NCI-H748 (cell line): ENCODE measurements around the gene ADTRP.

Experiments used
- DNase-seq: peaks from one replicate; lab custom pipeline; 2025; ENCODE audit not compliant: unreplicated experiment; lab: John Stamatoyannopoulos, UW

The ADTRP gene, protein sequence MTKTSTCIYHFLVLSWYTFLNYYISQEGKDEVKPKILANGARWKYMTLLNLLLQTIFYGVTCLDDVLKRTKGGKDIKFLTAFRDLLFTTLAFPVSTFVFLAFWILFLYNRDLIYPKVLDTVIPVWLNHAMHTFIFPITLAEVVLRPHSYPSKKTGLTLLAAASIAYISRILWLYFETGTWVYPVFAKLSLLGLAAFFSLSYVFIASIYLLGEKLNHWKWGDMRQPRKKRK

DNA sequence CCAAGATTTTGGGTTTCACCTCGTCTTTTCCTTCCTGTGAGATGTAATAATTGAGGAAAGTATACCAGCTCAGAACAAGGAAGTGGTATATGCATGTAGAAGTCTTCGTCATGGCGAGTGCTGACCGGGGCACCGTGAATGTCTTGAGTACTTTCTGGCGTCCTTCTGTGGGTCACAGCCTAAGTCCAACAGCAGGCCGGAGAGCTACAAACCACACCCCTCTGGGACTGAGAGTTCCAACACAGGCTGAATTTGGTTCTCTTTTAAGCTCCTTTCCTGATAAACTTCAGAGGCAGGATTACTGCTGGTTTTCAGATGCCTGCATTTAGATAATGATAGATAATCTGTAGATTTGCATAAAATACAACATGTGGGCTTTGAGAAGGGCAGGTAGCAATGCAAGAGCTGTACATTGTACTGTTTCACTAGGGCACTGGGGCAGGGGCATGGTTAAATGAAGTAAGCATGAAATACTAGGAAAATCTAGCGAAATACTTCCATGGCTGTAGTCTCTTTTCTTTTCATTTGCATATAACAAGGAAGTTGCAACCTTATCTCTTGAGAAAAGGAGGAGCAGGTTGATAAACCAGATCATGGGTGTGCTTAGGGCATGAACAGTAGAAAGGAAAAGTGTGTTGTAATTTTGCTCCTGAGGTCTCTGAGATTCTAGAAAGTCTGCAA, at the start of gene ADTRP:
Gene ADTRP, minus strand, starts transcription at position 156 of the 681 bp plus-strand sequence. Its CDS starts 44 bp downstream, at position 112.
- DNase-seq: no peak

DNA sequence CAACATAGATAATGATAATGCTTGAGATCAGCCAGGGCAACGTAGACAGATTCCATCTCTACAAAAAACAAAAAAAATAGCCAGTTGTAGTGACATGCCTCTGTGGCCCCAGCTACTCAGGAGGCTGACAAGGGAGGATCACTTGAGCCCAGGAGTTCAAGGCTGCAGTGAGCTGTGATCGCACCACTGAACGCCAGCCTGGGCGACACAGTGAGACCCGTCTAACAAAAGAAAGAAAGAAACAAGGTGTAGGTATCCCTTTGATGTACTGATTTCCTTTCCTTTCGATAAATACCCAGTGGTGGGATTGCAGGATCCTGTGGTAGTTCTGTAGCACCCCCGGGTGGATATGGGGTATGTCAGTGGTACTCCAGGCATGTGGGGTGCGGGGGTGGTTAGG, 48.2 kb upstream of the ADTRP start:
- no peak for DNase-seq

DNA sequence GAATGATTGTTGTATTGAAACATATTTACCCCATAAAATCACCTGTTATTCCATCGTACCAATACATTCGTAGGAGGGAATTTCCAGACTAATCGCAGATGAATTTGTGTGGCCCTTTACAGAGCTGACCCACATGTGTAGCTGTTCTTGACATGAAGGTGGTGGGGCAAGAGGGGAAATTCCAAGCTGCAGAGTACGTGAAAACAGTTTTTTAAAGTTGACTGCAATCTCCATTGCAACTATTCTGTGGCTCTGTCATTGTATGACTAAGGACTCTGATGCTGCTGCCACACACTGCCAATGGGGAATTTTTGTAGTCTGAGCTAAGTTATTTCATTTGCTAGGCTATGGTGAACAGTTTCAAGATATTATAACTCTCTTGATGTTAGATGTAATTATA, 46.4 kb upstream of the ADTRP start:
- DNase-seq: no peak

DNA sequence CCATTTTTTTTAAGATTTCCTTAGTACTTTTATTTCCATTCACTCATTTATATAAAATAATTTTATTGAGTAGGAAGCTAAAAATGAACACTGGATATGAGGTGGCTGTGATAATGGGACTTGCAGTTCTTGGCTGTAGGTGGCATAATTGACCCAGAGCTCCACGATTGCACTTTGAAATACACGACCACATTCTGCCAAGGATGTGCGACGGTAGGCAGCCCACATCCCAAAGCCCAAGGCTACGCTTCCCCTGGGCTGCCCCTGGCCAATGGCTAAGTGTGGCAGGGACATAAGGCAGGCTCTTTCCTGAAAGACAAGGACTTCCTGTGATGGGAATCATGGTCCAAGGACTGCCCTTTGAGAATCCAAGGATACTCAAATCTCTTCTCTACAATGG, 43.7 kb upstream of the ADTRP start:
- no peak for DNase-seq

DNA sequence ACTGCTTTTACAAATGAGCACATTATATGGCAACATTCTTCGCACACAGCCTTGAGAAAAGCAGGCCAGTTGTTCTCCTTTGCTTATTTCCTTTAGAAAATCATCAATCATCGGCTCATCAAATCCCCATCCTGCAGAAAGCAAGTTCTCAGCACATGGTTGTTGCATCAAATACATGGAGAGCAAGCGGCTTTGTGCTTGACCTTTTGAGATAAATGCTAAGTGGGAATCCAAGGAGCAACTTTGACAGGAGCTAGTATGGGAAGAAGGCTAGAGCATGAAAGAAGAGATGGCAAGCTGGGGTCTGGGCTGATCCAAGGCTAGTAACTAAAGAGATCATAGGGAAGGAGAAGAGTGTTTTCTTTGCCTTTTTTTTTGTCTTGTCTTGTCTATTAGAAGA, 43.2 kb upstream of the ADTRP start:
- DNase-seq: no peak

DNA sequence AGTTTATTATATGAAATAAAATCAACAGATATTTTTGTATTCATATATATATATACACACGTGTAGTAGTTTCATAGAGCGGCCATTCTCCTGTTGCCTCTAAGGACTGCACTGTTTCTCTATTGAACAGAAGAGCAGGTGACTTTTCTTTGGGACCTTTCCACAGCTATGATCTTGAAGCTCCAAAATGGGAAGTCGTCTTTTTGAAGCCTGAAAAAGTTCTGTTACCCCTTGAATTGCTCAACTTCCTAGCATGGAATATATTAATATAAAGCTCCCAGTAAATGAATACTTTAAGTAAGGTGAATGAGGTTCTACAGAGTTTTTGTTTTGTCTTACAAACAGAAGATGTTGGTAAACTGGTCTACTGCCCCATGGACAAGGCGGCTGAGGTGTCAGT, 42.2 kb upstream of the ADTRP start:
- no peak for DNase-seq

DNA sequence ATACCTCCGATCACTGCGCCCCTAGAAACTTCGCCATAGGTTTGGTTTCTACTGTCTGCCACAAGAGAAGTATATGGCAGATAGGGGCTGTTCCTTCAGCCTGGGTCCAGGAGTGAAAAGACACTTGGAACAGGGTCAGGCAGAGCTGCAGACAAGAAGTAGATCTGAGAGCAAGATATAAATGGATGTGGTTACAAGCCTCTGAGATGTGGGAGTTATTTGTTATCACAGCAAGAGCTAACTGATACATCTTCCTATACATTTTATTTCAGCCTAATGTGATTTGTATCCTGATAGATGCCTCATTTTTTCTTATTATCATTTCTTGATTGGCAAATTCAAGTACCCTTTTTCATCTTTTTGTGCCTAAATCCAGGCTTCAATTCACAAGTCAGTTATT, 40.9 kb upstream of the ADTRP start:
- DNase-seq: no peak

DNA sequence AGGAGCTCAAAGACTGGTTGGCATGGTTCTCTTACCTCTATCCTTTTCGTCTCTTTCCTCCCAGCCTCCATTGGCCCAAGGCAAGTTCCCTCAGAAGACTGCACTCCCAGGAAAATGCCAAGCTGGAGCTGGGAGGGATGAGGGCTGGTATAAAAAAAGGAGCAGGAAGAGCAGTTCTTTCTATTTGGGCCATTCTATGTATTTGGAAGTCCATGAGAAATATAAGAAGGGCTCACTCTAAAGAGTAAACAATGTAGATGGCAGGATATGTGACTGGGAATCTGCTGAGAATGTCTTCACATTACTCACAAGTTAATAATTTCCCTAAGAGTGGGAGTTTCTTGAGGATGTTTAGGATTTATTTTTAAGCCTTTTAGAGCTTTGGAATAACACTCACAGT, 36.6 kb upstream of the ADTRP start:
- no peak for DNase-seq

DNA sequence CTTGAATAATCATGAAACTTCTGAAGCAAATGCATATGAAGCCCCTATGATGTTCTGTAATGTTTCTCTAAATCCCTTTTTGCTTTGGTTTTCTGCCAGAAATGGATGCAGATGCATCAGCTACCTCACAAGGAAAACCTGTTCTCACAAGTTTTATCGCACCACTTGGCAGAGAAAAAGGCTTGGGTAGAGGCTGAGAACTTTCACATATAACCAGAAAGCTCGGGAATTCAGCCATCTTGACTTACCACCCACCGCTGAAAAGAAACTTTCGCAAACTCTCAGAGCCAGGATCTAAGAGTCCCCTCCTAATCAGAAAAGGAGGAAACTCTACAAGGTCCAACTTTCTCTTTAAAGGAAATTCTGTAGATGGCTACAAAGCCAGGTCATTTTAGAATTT, 36.2 kb upstream of the ADTRP start:
- no peak for DNase-seq

DNA sequence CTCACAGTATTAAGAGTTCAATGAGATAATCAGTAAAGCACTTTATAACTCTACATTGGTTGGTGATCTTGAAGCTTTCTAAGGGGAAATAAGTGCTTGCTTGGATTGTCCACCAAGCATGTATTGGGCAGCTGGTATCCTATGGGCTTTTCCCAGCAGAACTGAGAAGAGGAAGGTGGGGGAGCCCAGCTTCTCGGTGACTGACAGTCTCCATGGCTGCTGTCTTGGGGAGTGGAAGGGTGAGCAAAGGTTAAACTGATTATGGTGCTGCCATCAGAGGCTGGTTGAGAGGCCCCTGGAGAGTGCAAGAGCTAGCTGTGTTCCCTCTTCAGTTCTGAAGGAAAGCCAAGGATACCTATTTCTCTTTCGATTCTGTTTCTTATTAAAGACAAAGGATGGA, 35.5 kb upstream of the ADTRP start:
- no peak for DNase-seq

DNA sequence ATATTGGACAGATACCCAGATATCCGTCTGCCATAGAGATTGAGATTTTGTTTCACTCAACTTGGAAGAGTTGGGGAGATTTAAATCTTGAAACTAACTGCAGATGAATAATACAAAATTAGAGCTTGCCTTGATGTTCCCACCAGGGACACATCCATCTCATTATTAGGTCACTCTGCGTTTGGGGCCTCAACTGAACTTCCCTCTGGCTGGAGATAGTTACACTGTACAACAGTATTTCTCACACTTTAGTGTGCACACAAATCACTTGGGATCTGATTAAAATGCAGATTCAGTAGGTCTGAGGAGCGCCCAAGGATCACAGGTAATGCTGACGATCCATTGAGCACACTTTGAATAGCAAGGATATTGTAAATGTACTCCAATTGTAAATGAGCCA, 35.0 kb upstream of the ADTRP start:
- no peak for DNase-seq

DNA sequence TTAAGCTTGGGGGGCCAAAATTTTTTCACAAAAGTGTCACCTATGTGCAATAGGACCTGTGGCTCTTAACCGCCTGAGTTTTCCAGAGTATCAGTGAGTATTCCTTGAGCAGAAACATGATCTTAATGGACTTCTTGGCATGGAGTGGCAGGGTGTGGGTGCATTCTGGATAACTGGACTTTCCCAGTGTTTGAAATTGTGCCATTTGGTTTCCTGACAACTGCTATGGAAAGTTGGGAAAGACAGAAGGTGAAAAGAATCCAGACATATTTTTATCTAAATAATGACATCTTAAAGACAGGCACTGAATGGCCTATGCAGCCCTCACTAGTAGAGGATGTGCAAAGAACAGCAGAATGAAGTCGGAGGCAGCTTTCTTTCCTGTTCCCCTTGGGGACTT, 34.3 kb upstream of the ADTRP start:
- DNase-seq: no peak

DNA sequence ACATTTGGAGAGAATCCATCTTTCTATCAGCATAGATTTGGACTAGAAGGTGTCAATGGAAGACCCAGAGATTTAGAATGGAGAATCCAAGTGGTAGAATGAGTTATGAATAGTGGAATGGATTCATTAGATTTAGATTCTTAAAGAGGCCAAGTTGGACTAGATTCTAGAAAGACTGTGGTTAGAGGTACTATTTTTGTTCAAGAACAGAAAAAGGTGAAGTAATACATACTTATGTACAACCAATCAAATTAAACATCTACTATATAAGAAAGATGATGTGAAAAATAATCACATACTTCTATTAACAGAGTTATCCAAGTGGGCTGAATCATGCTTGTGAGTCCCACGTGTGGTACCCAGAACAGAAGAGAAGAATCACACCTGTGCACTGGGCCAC, 33.8 kb upstream of the ADTRP start:
- DNase-seq: no peak

DNA sequence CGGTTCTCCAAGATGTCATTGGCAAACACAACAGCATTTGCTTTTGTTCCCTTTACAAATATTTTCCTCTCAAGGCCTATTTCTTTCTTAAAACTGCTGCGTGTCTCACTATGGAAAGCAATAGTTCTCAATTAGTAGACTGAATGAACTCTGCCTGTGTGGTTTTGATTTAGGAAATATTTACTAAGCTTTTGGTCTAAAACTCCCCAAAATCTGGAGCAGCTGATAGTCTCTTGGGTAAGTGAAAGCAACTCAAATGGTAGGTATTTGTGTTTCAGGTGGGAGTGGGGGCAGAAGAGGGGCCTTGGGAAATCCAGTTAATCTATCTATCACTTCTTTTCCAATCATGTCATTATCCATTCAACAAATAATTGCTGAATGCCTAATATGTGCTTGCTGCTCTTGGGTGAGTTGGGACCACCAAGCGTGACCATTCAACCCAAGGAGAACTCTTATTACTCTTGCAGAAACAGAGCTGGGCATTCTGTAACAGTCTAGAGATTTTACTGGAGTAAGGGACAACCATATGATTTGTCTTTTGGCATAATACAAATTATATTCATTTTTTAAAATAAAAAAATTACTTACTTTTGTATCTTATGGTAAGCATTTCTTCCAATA, 33.2 kb upstream of the ADTRP start:
- no peak for DNase-seq

DNA sequence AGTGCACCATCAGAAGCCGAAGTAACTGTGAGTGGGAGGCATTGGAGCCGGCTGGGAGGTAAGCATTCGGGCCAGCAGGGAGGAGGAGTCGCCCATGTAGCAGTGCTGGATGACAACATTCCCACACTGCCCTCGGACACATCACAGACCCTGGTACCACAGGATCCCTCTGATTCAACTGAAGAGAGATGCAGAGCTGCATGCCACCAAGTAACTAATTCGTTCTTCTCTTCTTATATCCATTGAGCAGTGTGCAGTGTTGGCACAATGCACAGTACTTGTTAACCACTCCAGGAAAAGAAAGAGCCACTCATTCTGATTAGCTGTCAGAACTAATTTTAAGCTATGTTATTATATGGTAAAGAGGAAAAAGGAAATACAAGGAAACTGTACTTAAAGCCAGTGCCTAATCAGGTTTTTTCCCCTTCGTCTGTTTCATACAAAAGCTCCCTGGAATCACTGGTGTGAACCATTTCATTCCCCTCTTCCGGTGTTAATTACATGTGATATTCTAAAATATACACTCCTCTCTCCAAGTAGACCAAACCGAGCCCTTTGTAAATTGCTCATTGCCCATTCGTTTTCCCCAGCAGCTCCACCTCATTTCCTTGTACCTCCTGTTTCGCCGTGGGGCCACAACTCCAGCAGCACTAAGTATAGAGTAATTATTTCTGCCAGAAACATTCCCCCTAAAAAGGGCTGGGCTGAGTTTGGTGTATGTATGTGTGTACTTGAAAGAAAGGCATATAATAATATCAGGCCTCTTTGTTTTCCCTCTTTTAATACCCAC, 32.4 kb upstream of the ADTRP start:
- no peak for DNase-seq

DNA sequence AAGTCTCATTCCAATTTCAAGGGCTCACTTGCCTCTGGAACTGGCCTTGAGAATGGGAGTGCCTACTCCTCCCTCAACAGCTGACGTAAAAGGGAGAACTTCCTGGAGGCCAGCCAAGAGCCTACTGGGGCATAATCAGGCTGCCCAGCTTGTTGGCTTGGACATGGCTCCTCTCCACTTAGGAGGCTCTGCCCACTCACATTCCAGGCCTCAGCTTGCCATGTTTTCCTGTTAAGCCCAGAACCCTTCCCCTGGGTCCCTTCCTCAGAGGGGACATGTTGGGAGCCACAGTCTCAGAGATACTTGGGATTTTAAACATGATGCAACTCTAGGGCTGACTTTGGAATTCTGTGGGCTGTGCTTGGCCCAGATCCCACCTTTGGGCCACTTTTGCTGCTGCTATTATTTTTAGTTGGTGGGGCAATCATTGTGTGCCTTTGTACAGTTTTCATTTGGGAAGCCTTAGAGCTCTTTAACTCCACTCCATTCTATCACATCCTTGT, 31.5 kb upstream of the ADTRP start:
- DNase-seq: peak; percentile 28

DNA sequence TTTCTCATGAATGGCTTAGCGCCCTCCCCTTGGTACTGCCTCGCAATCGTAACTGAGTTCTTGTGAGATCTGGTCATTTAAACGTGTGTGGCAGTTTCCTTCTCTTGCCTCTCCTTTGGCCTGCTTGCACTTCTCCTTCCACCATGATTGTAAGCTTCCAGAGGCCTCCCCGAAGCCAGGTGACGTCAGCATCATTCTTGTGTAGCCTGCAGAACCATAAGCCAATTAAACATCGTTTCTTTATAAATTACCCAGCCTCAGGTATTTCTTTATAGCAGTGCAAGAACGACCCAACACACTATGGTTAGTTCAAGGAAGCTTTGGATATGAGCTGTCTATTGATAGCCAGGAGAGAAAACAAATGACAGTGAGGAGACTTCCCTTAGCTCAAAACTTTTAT, 29.5 kb upstream of the ADTRP start:
- no peak for DNase-seq

DNA sequence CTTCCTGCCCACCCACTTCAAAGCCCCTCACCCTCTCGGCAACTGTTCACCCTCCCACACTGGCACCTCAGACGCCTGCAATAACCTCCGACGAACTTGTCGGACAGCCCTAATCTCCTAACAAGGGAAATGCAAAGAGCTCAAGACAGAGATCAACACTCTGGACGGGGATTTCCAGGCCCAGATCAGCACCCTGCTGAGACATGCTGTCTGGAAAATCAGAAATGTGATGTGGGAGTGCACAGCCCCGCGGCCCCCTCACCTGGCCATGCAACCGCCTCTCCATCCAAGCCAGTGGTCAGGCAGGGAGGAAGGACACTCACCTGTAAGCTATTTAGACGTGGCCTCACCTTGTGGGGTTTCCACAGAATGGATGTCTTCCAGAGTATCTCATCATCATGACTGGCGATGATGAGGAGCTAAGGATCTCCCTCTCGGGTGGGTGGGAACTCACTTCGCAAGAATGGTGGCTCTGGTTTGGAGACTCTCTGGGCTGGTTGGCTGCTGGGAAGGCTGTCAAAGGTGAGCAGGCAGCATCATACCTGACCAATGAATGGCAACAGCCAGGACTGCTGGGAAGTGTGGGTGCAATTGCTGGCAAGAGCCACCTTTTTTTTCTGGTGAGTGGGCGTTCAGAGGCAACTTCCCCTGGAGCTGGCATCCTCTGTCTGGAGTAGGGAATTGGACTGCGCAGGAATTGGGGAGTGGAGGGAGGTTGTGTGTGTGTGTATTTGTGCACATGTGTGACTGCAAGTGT, 28.1 kb upstream of the ADTRP start:
- DNase-seq: no peak

DNA sequence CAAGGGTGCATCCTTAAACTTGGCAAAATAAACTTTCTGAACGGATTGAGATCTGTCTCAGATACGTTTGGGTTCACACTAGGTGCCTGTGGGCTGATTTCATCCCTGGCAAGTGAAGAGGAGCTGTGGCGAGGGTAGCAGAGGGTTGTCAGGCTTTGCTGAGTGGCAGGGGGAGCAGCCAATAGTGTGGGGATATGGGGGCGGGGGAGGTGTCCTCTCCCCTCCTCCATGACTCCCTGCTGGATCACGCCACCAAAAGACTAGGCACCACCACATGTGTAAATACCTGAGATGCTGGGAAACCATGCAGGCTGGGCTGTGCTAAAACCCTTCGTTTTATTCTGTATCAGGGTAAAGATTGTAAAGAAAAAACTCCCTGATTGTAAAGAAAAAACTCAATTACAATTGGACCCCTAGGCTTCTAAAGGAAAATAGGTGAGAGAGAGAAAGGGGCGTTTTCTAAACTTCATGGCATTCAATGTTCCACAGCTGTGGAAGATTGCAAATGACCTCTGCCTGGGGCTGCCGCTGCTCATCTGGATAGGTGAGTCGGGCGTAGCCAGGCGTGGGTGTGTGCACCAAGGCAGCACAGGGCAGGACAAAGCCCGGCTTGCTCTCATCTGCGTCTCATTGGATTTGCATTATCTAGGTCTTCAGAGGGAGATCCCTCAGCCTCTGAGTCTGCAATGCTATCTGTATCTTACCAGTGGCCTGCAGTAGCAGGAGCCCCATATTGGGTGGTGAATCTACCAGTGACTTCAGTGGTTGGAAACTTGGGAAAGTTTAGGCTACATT, 26.9 kb upstream of the ADTRP start:
- DNase-seq: no peak

DNA sequence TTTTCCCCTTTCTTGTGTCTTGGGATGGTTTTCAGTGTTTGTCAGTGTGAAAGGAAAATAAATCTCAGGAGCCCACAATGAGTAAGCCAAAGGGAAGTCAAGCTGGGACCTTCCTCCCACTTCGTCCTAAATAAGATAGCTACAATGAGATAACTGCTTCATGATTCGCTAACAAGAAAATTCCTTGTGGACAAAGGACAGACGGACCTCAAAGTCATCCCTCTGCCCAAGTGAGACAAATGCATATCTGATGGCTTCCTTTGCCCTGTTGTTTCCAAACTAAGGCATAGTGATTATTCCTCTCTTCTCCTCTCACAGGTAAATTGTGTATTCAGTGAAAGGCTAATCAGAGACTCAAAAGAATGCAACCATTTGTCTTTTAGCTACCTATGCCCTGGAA, 26.1 kb upstream of the ADTRP start:
- DNase-seq: no peak
